Stimulated activated CD8-positive, alpha-beta memory T cell treated with anti-CD3 and anti-CD28 coated beads, Interleukin-7, amount 100 ng/mL, for 1 hour (primary cell): Measurements from ENCODE around the gene MUS81.
A peak's percentile ranks its signal among the peaks of the same experiment; 100 is the strongest.
"Not testable (repeated sequence)": the region's sequence is repeated elsewhere in the genome, so short reads cannot be mapped to it uniquely, and the experiment has no call there.

Source experiments
- DNase-seq, 2 donors: peaks; one replicate each; pipeline ENCODE4 v3.0.0-alpha.2; 2020; ENCODE audit warnings: low read depth in 2 of 2

MUS81 gene

GRCh38 chr11:65873318-65874156 lies 13.3 kb downstream of the MUS81 start:
- DNase-seq = peak; percentile 96 to 98

DNA sequence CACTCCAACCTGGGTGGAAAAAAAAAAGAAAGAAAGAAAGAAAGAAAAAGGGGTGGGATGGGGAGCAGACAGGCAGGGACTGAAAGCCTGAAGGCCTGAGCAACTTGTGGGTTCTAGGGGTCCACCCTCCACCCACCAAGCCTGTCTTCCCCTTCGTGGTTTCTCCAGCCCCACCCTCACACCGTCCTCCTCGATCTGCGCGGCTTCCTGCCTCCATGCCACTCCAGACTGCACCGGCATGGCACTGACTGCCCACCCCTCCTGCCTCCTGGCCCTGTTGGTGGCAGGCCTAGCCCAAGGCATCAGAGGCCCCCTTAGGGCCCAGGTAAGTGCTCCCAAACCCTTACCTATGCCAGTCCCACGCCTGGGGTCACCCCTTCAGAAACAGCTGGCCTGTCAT lies 19.4 kb downstream of the MUS81 start, which contains the start of gene CTSW:
CTSW (plus strand) TSS at position 221 of the 400 bp plus-strand sequence; CDS start at position 239, 18 bp downstream.
- DNase-seq = no peak

GRCh38 chr11:65880027-65880426 lies 19.8 kb downstream of the MUS81 start:
- no peak for DNase-seq

- no peak for DNase-seq
Measured at GRCh38 chr11:65880844-65881421, 20.7 kb downstream of the MUS81 start.

GRCh38 chr11:65882120-65883057 lies 22.2 kb downstream of the MUS81 start:
- DNase-seq = no peak

- DNase-seq = no peak
Measured at GRCh38 chr11:65883058-65883761, 23.0 kb downstream of the MUS81 start.

- DNase-seq = no peak
Measured at GRCh38 chr11:65883786-65884715, 23.8 kb downstream of the MUS81 start.

DNA sequence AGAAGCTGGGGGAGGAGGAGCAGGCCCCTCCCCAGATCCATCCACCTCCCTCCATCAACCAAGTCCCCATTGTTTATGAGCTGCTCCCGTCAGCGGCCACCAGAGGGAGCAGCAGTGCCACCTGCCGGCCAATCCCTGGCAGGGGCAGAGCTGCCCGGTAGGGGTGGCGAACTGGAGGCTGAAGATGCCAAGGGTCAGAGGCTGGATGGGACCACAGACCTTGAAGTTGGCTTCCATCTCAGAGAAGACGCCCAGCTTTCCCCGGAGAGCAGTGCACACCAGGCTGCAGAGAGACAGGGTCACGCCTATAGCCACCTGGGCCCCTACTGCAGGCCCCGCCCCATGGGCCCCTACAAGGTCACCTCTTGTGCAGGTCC lies 24.5 kb downstream of the MUS81 start:
- peak; percentile 60 to 65 for DNase-seq

DNA sequence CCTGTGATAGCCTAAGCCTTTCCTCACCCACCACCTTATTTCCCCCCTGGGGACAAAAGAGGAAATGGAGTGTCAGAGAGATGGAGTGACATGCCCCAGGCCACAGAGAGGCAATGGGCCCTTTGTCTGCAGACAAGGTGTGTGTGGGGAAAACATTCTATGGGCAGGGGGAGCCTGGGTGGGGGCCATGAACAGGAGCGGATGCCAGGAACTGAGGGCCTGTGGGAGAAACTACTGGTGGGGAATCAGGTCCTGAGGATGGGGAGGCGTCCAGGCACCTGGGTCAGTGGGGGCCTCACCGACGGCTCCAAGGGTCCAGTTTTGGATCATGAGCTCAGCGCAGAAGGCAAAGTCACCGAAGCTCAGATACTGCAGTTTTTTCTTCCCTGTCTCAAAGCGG lies 25.0 kb downstream of the MUS81 start:
- DNase-seq = no peak

DNA sequence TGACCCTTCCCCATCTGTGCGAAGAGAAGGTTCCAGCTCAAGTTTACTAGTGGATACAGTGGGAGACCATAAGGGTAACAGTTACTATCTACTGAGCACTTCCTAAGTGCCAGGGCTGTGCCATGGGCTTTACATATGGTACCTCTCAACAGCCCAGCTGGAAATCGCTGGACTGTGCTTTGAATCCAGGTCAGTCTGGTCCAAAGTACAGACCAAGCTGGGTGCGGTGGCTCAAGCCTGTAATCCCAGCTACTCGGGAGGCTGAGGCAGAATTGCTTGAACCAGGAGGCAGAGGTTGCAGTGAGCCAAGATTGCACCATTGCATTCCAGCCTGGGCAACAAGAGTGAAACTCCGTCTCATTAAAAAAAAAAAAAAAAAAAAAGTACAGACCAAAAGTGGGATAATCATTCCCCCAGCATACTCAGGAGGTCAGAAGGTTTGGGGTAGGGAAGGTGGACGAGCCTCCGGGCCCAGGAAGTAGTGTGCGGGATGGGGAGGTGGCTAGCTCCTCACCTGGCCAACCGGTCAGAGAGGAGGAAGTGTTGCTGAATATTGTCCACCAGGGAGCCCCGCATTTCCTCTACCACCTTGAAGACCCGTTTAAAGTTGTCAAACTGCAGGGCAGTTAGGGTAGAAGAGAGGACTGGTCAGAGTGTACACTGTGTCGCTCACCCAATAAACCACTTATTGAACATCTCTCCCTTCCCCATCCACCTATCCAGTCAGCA lies 25.7 kb downstream of the MUS81 start:
- no peak for DNase-seq

GRCh38 chr11:65886826-65887722 lies 26.8 kb downstream of the MUS81 start:
- DNase-seq = no peak

DNA sequence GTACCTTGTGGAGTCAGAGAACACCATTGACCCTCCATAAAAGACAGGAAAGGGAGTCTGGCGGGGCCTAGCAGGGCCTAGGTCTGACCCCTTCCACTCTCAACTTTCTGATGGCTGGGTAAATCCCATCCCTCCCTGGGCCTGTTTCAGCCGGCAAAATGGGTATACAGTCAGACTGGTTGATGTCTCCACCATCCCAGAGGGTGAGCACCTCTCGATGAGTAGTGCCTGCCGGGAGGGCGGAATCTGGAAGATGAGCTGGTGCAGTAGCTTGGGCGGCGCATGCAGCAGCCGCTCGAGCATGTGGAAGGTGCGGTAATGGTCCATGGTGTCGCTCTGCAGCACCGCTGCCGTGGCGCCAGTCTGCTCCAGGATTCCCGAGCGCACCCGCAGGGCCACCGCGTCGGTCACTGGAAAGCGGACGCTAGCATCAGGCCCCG lies 27.5 kb downstream of the MUS81 start:
- DNase-seq = no peak

GRCh38 chr11:65888163-65888814 lies 28.1 kb downstream of the MUS81 start, which contains the start of gene FIBP:
Gene FIBP, minus strand, starts transcription at chr11:65888471. Its CDS starts 53 bp downstream, at chr11:65888418.
- peak; percentile 86 to 89 for DNase-seq

DNA sequence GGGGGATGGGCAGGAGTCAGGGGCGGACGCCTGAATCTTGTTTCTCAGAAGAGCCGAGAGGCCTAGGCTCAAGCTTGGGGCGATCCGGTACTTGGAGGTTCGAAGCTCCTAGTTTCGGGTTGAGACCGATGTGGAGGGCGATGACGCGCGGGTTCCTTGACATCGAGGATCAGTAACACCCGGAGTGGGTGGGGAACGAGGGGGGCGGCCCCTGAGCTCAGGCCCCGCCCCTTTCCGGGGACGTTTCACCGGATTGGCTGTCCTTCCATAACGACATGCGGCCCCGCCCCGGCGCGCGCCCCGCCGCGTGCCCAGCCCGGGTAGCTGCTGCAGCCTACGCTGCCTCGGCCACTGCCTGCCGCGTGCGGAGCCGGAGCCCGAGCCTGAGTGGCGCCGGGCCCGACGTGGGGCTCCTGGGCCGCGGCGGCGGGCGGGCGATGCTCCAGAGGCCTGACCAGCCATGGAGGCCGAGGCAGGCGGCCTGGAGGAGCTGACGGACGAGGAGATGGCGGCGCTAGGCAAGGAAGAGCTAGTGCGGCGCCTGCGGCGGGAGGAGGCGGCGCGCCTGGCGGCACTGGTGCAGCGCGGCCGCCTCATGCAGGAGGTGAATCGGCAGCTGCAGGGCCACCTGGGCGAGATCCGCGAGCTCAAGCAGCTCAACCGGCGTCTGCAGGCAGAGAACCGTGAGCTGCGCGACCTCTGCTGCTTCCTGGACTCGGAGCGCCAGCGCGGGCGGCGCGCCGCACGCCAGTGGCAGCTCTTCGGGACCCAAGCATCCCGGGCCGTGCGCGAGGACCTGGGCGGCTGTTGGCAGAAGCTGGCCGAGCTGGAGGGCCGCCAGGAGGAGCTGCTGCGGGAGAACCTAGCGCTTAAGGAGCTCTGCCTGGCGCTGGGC lies 30.3 kb downstream of the MUS81 start, which contains the start of gene CCDC85B:
CCDC85B (plus strand) TSS at position 350 of the 895 bp plus-strand sequence; CDS start at position 461, 111 bp downstream.
- peak; percentile 98 to 99 for DNase-seq

- DNase-seq = no peak
Measured at GRCh38 chr11:65891219-65892136, 31.2 kb downstream of the MUS81 start.

DNA sequence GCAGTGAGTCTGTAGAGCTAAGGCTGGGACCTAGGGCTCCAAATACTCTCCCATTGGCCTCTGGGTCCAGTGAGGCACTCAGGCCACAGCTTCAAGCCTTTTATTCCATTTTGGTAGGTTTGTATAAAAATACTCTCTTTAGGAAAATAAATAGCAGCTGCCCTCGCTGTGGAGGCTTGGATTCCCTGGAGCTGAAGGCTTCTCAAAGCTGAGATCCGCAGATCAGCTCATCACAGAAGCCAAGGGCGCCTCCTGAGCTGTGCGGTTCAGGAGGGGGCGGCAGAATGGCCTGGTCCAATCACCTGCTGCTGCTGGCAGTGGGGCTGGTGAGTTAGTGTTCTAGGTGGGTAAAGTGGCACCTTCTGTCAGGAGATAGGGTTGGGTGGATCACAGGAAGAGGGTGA lies 31.9 kb downstream of the MUS81 start:
- not testable (repeated sequence) for DNase-seq
